Esophagus muscularis mucosa (tissue), 3 donors: Measurements from ENCODE around the gene PSMC2.

ENCODE experiments used
- EP300 ChIP-seq: sonication (generic); formaldehyde crosslinking; IDR thresholded peaks from one replicate; pipeline ENCODE4 v1.6.1; 2017; ENCODE audit warnings: antibody characterized with exemption
- TF ChIP-seq, protein P1 (sequence below), 3 experiments: fragments of 200-600 bp in 2 of 3; fragments of 450-650 bp in 1 of 3; sonication (generic) in 2 of 3; IDR thresholded peaks; one replicate each; pipeline ENCODE4 v1.5.1; 2017 to 2019; ENCODE audit warnings: antibody characterized with exemption in 3 of 3, mild to moderate bottlenecking in 2 of 3, moderate library complexity in 1 of 3

- TF ChIP-seq EP300 = no peak
- TF ChIP-seq, protein P1, sequence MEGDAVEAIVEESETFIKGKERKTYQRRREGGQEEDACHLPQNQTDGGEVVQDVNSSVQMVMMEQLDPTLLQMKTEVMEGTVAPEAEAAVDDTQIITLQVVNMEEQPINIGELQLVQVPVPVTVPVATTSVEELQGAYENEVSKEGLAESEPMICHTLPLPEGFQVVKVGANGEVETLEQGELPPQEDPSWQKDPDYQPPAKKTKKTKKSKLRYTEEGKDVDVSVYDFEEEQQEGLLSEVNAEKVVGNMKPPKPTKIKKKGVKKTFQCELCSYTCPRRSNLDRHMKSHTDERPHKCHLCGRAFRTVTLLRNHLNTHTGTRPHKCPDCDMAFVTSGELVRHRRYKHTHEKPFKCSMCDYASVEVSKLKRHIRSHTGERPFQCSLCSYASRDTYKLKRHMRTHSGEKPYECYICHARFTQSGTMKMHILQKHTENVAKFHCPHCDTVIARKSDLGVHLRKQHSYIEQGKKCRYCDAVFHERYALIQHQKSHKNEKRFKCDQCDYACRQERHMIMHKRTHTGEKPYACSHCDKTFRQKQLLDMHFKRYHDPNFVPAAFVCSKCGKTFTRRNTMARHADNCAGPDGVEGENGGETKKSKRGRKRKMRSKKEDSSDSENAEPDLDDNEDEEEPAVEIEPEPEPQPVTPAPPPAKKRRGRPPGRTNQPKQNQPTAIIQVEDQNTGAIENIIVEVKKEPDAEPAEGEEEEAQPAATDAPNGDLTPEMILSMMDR (IDR thresholded peaks at IDR 0.05) = no peak
These were observed 34.6 kb downstream of the PSMC2 start for GRCh38 chr7:103382032-103382402.
